Measurements from ENCODE around the gene CFAP299.

CFAP299 gene

GRCh38 chr4:80897537-80898303 is 562.2 kb downstream of the CFAP299 start:
- no peak for ATAC-seq (ENCODE audit: low read depth)
- no peak overlapping the region for H3K27ac ChIP-seq (ENCODE audit: poor library complexity, severe bottlenecking)
- no peaks in the 10 kb centered on the region for H3K36me3 ChIP-seq (ENCODE audit: low read depth)
- H3K27me3 ChIP-seq (ENCODE audit: insufficient read depth, poor library complexity, severe bottlenecking), result no peaks in the 10 kb centered on the region
- no peak overlapping the region for H3K4me3 ChIP-seq (ENCODE audit: severe bottlenecking)
- H3K9me3 ChIP-seq (ENCODE audit: severe bottlenecking), result no peaks in the 10 kb centered on the region
- DNase-seq (ENCODE audit: low spot score), result no peak
- no peaks in the 10 kb centered on the region for H3K4me1 ChIP-seq (ENCODE audit: insufficient read depth, poor library complexity, severe bottlenecking)
- no peak for TF ChIP-seq CTCF (IDR thresholded peaks at IDR 0.05; ENCODE audit: poor library complexity, severe bottlenecking)

GRCh38 chr4:80900908-80901307 is 565.4 kb downstream of the CFAP299 start:
- Histone ChIP-seq H3K4me1 (ENCODE audit: insufficient read depth, poor library complexity, severe bottlenecking) (no peaks in the 10 kb centered on the region), H3K27ac (ENCODE audit: poor library complexity, severe bottlenecking) (no peak overlapping the region), H3K36me3 (ENCODE audit: low read depth) (no peaks in the 10 kb centered on the region), H3K4me3 (ENCODE audit: severe bottlenecking) (no peak overlapping the region), H3K27me3 (ENCODE audit: insufficient read depth, poor library complexity, severe bottlenecking) (no peaks in the 10 kb centered on the region), H3K9me3 (ENCODE audit: severe bottlenecking) (no peaks in the 10 kb centered on the region)
- DNase-seq (ENCODE audit: low spot score), result no peak
- no peak for TF ChIP-seq CTCF (IDR thresholded peaks at IDR 0.05; ENCODE audit: poor library complexity, severe bottlenecking)
- ATAC-seq (ENCODE audit: low read depth), result peak; percentile 40; the same call in 1 of the 3 replicates

GRCh38 chr4:80903020-80903419 is 567.5 kb downstream of the CFAP299 start:
- Histone ChIP-seq H3K4me1 (ENCODE audit: insufficient read depth, poor library complexity, severe bottlenecking) (no peaks in the 10 kb centered on the region), H3K27me3 (ENCODE audit: insufficient read depth, poor library complexity, severe bottlenecking) (no peaks in the 10 kb centered on the region), H3K36me3 (ENCODE audit: low read depth) (no peaks in the 10 kb centered on the region), H3K9me3 (ENCODE audit: severe bottlenecking) (no peaks in the 10 kb centered on the region), H3K4me3 (ENCODE audit: severe bottlenecking) (no peak overlapping the region), H3K27ac (ENCODE audit: poor library complexity, severe bottlenecking) (no peak overlapping the region)
- no peak for DNase-seq (ENCODE audit: low spot score)
- no peak for ATAC-seq (ENCODE audit: low read depth)
- TF ChIP-seq CTCF (IDR thresholded peaks at IDR 0.05; ENCODE audit: poor library complexity, severe bottlenecking), result no peak

- no peaks in the 10 kb centered on the region for H3K36me3 ChIP-seq (ENCODE audit: low read depth)
- H3K27me3 ChIP-seq (ENCODE audit: insufficient read depth, poor library complexity, severe bottlenecking), result no peaks in the 10 kb centered on the region
- no peak for ATAC-seq (ENCODE audit: low read depth)
- H3K4me3 ChIP-seq (ENCODE audit: severe bottlenecking), result no peak overlapping the region
- H3K27ac ChIP-seq (ENCODE audit: poor library complexity, severe bottlenecking), result no peak overlapping the region
- H3K4me1 ChIP-seq (ENCODE audit: insufficient read depth, poor library complexity, severe bottlenecking), result no peaks in the 10 kb centered on the region
- H3K9me3 ChIP-seq (ENCODE audit: severe bottlenecking), result no peaks in the 10 kb centered on the region
- no peak for TF ChIP-seq CTCF (IDR thresholded peaks at IDR 0.05; ENCODE audit: poor library complexity, severe bottlenecking)
- no peak for DNase-seq (ENCODE audit: low spot score)
Observed at GRCh38 chr4:80909938-80910337, 574.4 kb downstream of the CFAP299 start.

- no peak for TF ChIP-seq CTCF (IDR thresholded peaks at IDR 0.05; ENCODE audit: poor library complexity, severe bottlenecking)
- Histone ChIP-seq H3K9me3 (ENCODE audit: severe bottlenecking) (no peaks in the 10 kb centered on the region), H3K36me3 (ENCODE audit: low read depth) (no peaks in the 10 kb centered on the region), H3K4me1 (ENCODE audit: insufficient read depth, poor library complexity, severe bottlenecking) (no peaks in the 10 kb centered on the region), H3K27ac (ENCODE audit: poor library complexity, severe bottlenecking) (no peak overlapping the region), H3K4me3 (ENCODE audit: severe bottlenecking) (no peak overlapping the region), H3K27me3 (ENCODE audit: insufficient read depth, poor library complexity, severe bottlenecking) (no peaks in the 10 kb centered on the region)
- ATAC-seq (ENCODE audit: low read depth) (no peak), DNase-seq (ENCODE audit: low spot score) (no peak)
Observed at GRCh38 chr4:80911458-80911857, 575.9 kb downstream of the CFAP299 start.

All from RWPE2 (cell line).